ENCODE measurements around the gene GLT1D1.

Gene GLT1D1

GRCh38 chr12:128820723-128821432, 32.4 kb upstream of the GLT1D1 start:
- TF ChIP-seq NFIC (IDR thresholded peaks at IDR 0.05) = no peak
- TF ChIP-seq CEBPB (IDR thresholded peaks at IDR 0.05) = no peak
- no peak for TF ChIP-seq FOXM1 (IDR thresholded peaks at IDR 0.05; ENCODE audit: borderline replicate concordance, low read depth)
- TF ChIP-seq USF1 (IDR thresholded peaks at IDR 0.05) = no peak
- no peak for TF ChIP-seq REST (IDR thresholded peaks at IDR 0.05; ENCODE audit: low read depth)
- no peak for TF ChIP-seq EGR1 (IDR thresholded peaks at IDR 0.05)
- TF ChIP-seq ZBTB7A (IDR thresholded peaks at IDR 0.05; ENCODE audit: low read depth) = no peak
- TF ChIP-seq TCF12 (IDR thresholded peaks at IDR 0.05; ENCODE audit: low read depth) = no peak
- TF ChIP-seq TEAD4 (IDR thresholded peaks at IDR 0.05) = no peak
- no peak for TF ChIP-seq EP300 (IDR thresholded peaks at IDR 0.05; ENCODE audit: borderline replicate concordance)
- no peak for TF ChIP-seq RAD21 (IDR thresholded peaks at IDR 0.05; ENCODE audit: low read depth)
- no peak for TF ChIP-seq TAF1 (IDR thresholded peaks at IDR 0.05; ENCODE audit: low read depth)
- TF ChIP-seq CREB1 (IDR thresholded peaks at IDR 0.05; ENCODE audit: low read depth) = no peak
- TF ChIP-seq MAX (IDR thresholded peaks at IDR 0.05) = no peak
- TF ChIP-seq YY1 (IDR thresholded peaks at IDR 0.05; ENCODE audit: low read depth) = no peak

- no peak for TF ChIP-seq FOXM1 (IDR thresholded peaks at IDR 0.05; ENCODE audit: borderline replicate concordance, low read depth)
- TF ChIP-seq NFIC (IDR thresholded peaks at IDR 0.05) = 0 out of 2 replicates have a peak, but pooled peaks have one; percentile 4
- TF ChIP-seq REST (IDR thresholded peaks at IDR 0.05; ENCODE audit: low read depth) = peak; percentile 39; the same call in 1 of the 2 replicates
- no peak for TF ChIP-seq RAD21 (IDR thresholded peaks at IDR 0.05; ENCODE audit: low read depth)
- peak; percentile 64; the same call in 1 of the 2 replicates for TF ChIP-seq MAX (IDR thresholded peaks at IDR 0.05)
These were observed 29.9 kb upstream of the GLT1D1 start for GRCh38 chr12:128823216-128823915.

- TF ChIP-seq CREB1 (IDR thresholded peaks at IDR 0.05; ENCODE audit: low read depth) = no peak
- no peak for TF ChIP-seq NFIC (IDR thresholded peaks at IDR 0.05)
- no peak for TF ChIP-seq TEAD4 (IDR thresholded peaks at IDR 0.05)
- no peak for TF ChIP-seq RAD21 (IDR thresholded peaks at IDR 0.05; ENCODE audit: low read depth)
- peak; percentile 79; the same call in 1 of the 2 replicates for TF ChIP-seq MAX (IDR thresholded peaks at IDR 0.05)
- no peak for TF ChIP-seq REST (IDR thresholded peaks at IDR 0.05; ENCODE audit: low read depth)
- peak; percentile 85 for TF ChIP-seq USF1 (IDR thresholded peaks at IDR 0.05)
- TF ChIP-seq FOXM1 (IDR thresholded peaks at IDR 0.05; ENCODE audit: borderline replicate concordance, low read depth) = no peak
- no peak for TF ChIP-seq EGR1 (IDR thresholded peaks at IDR 0.05)
- TF ChIP-seq EP300 (IDR thresholded peaks at IDR 0.05; ENCODE audit: borderline replicate concordance) = peak; percentile 44; the same call in 1 of the 2 replicates
- no peak for TF ChIP-seq ZBTB7A (IDR thresholded peaks at IDR 0.05; ENCODE audit: low read depth)
- TF ChIP-seq TCF12 (IDR thresholded peaks at IDR 0.05; ENCODE audit: low read depth) = peak; percentile 70
- no peak for TF ChIP-seq CEBPB (IDR thresholded peaks at IDR 0.05)
- TF ChIP-seq TAF1 (IDR thresholded peaks at IDR 0.05; ENCODE audit: low read depth) = peak; percentile 89
- peak; percentile 37; the same call in 1 of the 2 replicates for TF ChIP-seq YY1 (IDR thresholded peaks at IDR 0.05; ENCODE audit: low read depth)
These were observed 29.1 kb upstream of the GLT1D1 start, which contains the start of gene SLC15A4 for GRCh38 chr12:128823916-128824839. Gene SLC15A4 (minus strand): TSS chr12:128823958. CDS start chr12:128823943, 15 bp downstream.
